ENCODE results near the gene FCER1G.
A peak's percentile ranks its signal among the peaks of the same experiment; 100 is the strongest.

FCER1G gene

GRCh38 chr1:161200421-161200991 lies 14.6 kb upstream of the FCER1G start:
- Mint-ChIP-seq H3K27me3 (no peaks in the 10 kb centered on the region), H3K9me3 (no peaks in the 10 kb centered on the region), H3K27ac (ENCODE audit: low read depth) (peak overlapping the region; percentile 96), H3K4me3 (peak overlapping the region; percentile 91), H3K4me1 (peaks cover 60% of the 10 kb centered on the region), H3K36me3 (ENCODE audit: insufficient read depth) (peaks cover 17% of the 10 kb centered on the region)
- DNase-seq (ENCODE audit: low spot score in 2 of 2), result no peak
- no peak for ATAC-seq (replicated peaks; ENCODE audit: extremely low read depth, poor library complexity, severe bottlenecking)

DNA sequence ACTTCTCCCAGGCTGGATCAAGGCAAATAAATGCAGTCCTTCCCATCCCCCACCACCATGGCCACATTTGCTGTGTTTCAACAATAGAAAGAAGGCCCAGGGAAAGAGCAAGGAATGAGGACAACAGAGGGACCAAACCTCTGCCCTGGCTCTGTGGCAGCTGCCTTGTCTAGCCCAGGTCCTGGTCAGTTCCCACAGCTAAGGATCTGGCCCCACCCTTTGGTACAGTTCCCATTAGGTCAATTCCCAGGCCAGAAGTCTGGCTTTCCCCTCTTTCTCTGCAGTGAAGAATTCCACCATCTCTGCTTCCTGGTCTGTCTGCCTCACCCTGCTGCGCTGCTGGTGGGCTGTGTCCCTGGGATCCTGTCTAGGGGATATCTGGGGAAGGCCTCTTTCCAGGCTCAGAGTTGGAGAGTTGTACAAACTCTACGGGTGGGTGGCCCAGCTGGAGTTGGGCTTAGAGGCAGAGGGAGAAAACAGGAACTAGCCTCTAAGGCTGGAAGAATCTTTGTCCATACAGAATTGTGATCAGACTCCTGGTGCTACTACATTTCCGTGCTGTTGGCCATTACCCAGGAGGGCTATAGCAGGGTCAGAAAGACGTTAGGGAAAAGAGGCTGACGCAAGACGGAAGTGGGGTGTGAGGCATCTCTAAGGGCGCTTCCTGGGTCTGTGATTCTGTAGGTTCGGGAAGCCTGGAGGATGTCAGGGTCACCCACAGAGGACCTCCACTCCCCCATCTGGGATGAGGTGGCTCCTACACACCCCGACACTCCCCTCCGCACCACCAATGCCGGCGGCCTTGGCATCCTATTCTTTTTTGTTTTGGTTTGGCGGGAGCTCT lies 13.9 kb upstream of the FCER1G start:
- Mint-ChIP-seq H3K4me3 (peak overlapping the region; percentile 91), H3K36me3 (ENCODE audit: insufficient read depth) (peaks cover 17% of the 10 kb centered on the region), H3K4me1 (peaks cover 60% of the 10 kb centered on the region), H3K9me3 (no peaks in the 10 kb centered on the region), H3K27me3 (no peaks in the 10 kb centered on the region), H3K27ac (ENCODE audit: low read depth) (peak overlapping the region; percentile 96)
- ATAC-seq (replicated peaks; ENCODE audit: extremely low read depth, poor library complexity, severe bottlenecking), result no peak
- DNase-seq (ENCODE audit: low spot score in 2 of 2), result no peak

DNA sequence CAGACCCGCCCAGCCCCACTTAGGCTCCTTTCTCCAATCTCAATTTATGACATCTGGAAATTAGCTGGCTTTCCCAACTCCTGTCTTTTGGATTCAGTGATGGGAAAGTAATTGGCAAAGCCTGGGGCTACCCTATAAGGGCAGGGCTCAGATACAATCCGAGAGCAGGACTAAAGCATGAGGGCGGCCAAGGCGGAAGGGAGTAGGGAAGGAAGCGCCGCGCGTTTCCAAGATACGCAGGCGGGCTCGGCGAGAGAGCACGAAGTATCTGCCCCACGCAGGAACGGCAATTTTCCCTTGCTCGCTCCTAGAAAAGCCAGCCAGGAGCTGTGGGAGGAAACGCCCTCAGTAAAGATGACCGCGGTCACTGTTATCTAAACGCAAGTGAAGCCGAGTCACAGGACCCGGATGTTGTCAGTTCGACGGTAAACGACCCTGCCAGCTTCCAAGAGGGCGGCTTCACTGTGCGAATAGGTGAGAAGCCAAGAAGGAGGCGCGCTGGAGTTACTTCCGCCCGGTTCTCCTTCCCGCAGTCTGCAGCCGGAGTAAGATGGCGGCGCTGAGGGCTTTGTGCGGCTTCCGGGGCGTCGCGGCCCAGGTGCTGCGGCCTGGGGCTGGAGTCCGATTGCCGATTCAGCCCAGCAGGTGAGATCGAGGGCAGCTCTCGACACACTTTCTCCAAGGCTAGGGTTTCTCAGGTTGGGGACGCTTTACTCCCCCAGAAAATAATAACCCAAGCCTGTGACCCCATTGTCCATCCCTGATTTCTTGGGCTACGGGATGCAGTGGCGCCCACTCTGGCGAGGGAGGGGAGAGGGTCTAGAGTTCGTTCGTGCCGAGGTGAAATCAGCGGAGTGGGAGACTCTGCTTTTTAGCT lies 13.0 kb upstream of the FCER1G start, which contains the start of gene NDUFS2:
NDUFS2 (plus strand) TSS at position 532 of the 877 bp plus-strand sequence; CDS start at position 551, 19 bp downstream.
- Mint-ChIP-seq H3K36me3 (ENCODE audit: insufficient read depth) (peaks cover 23% of the 10 kb centered on the region), H3K9me3 (no peaks in the 10 kb centered on the region), H3K27ac (ENCODE audit: low read depth) (peak within 1 kb of the TSS; percentile 96), H3K4me3 (peak within 1 kb of the TSS; percentile 91), H3K27me3 (no peaks in the 10 kb centered on the region), H3K4me1 (peaks cover 62% of the 10 kb centered on the region)
- peak; percentile 81 to 91 for DNase-seq (ENCODE audit: low spot score in 2 of 2)
- peak; percentile 100 for ATAC-seq (replicated peaks; ENCODE audit: extremely low read depth, poor library complexity, severe bottlenecking)

DNA sequence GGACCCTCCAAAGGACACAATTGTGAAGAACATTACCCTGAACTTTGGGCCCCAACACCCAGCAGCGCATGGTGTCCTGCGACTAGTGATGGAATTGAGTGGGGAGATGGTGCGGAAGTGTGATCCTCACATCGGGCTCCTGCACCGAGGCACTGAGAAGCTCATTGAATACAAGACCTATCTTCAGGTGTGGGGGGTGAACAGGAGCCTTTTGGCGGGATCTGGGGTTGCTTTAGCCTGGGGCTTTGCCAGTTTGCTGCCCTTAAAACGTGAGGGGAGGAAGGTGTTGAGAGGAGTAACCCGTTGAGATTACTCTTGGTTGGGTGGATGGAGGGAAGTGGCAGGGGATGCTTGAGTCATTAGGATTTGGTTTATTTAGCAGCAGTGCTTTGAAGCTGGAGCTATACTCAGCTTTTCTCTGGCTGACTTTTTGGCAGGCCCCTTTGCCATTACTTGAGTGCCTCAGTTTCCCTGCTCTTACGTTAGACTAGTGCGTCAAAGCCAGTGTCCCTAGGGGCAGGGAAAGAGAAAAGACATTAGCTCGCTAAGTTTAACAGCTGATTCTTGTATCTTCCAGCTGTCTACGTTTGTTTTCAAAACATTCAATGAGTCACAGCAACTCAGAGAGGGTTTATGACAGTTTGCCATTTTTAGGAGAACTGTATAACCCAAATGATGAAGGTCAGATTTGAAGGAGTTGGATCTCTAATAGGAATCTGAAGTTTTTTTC lies 8.5 kb upstream of the FCER1G start:
- Mint-ChIP-seq H3K36me3 (ENCODE audit: insufficient read depth) (peaks cover 60% of the 10 kb centered on the region), H3K27ac (ENCODE audit: low read depth) (no peak overlapping the region), H3K4me3 (no peak overlapping the region), H3K27me3 (no peaks in the 10 kb centered on the region), H3K4me1 (peaks cover 50% of the 10 kb centered on the region), H3K9me3 (no peaks in the 10 kb centered on the region)
- ATAC-seq (replicated peaks; ENCODE audit: extremely low read depth, poor library complexity, severe bottlenecking) (no peak), DNase-seq (ENCODE audit: low spot score in 2 of 2) (no peak)

DNA sequence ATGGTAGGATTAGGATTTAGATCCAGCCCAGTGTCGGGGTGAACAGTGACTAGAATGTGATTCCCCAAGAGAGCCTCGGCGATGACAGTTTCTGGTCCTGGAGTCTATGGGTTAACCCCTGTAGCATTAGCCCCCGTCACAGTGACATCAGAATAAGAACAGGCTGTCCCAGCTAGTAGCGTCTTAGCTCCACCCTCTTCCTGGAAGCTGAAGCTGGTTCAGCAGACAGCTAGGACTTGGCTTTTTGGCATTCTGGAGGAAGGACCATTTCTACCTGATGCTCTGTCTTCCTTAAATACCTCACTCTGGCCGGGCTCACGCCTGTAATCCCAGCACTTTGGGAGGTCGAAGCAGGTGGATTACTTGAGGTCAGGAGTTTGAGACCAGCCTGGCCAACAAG lies 7.9 kb upstream of the FCER1G start:
- Mint-ChIP-seq H3K36me3 (ENCODE audit: insufficient read depth) (peaks cover 62% of the 10 kb centered on the region), H3K9me3 (no peaks in the 10 kb centered on the region), H3K27me3 (no peaks in the 10 kb centered on the region), H3K4me3 (no peak overlapping the region), H3K27ac (ENCODE audit: low read depth) (no peak overlapping the region), H3K4me1 (peaks cover 44% of the 10 kb centered on the region)
- no peak for DNase-seq (ENCODE audit: low spot score in 2 of 2)
- no peak for ATAC-seq (replicated peaks; ENCODE audit: extremely low read depth, poor library complexity, severe bottlenecking)

DNA sequence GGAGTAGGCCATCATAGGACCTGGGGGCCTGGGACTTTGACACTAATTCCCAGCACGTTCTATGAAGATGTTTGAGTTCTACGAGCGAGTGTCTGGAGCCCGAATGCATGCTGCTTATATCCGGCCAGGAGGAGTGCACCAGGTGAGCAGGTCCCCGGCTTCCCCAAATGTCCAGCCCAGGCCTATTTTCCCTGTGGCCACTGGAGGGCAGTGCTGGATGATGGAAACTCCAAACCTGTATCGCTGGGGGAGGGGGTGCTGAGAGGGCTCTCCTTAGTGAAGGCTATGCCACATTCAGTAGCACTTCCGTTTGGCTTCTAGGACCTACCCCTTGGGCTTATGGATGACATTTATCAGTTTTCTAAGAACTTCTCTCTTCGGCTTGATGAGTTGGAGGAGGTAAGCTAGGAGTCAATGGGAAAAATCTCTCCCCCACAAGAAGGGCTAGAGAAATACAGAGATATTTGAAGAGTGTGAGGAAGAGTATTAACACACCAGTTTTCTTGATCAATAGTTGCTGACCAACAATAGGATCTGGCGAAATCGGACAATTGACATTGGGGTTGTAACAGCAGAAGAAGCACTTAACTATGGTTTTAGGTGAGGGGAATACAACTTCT lies 5.2 kb upstream of the FCER1G start:
- DNase-seq (ENCODE audit: low spot score in 2 of 2) (peak; percentile 46 to 55), ATAC-seq (replicated peaks; ENCODE audit: extremely low read depth, poor library complexity, severe bottlenecking) (peak; percentile 68)
- Mint-ChIP-seq H3K4me3 (no peak overlapping the region), H3K27ac (ENCODE audit: low read depth) (peak overlapping the region; percentile 30), H3K27me3 (no peaks in the 10 kb centered on the region), H3K36me3 (ENCODE audit: insufficient read depth) (peaks cover 76% of the 10 kb centered on the region), H3K9me3 (no peaks in the 10 kb centered on the region), H3K4me1 (peaks cover 27% of the 10 kb centered on the region)

DNA sequence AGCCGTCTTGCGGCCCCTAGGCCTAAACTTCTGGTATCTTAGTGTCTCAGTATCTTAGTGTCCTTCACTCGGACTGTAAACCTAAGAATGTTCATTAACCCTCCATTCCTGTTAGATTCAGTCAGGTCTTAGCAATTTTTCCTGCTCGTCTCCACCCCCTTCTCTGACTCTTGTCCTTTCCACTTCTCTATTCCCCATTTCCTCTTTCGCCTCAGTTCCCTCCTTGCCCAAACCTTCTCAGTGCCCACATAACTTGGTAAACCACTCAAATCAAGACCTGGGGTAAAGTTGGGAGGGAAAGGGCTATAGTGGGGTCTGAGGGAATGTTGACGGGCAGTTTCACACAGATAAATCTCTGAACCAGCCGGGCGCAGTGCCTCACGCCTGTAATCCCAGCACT lies 726 bp upstream of the FCER1G start:
- peaks cover 32% of the 10 kb centered on the region for H3K4me1 Mint-ChIP-seq
- no peak overlapping the region for H3K4me3 Mint-ChIP-seq
- DNase-seq (ENCODE audit: low spot score in 2 of 2) (no peak), ATAC-seq (replicated peaks; ENCODE audit: extremely low read depth, poor library complexity, severe bottlenecking) (no peak)
- H3K36me3 Mint-ChIP-seq (ENCODE audit: insufficient read depth), result peaks cover 55% of the 10 kb centered on the region
- H3K9me3 Mint-ChIP-seq, result no peaks in the 10 kb centered on the region
- no peaks in the 10 kb centered on the region for H3K27me3 Mint-ChIP-seq
- no peak overlapping the region for H3K27ac Mint-ChIP-seq (ENCODE audit: low read depth)

GRCh38 chr1:161216945-161217712 lies 2.0 kb downstream of the FCER1G start:
- Mint-ChIP-seq H3K36me3 (ENCODE audit: insufficient read depth) (peaks cover 30% of the 10 kb centered on the region), H3K27ac (ENCODE audit: low read depth) (peak overlapping the region; percentile 3), H3K4me3 (peak overlapping the region; percentile 21), H3K4me1 (peaks cover 24% of the 10 kb centered on the region), H3K27me3 (no peaks in the 10 kb centered on the region), H3K9me3 (no peaks in the 10 kb centered on the region)
- no peak for ATAC-seq (replicated peaks; ENCODE audit: extremely low read depth, poor library complexity, severe bottlenecking)
- DNase-seq (ENCODE audit: low spot score in 2 of 2), result no peak

GRCh38 chr1:161217831-161218230 lies 2.7 kb downstream of the FCER1G start:
- Mint-ChIP-seq H3K36me3 (ENCODE audit: insufficient read depth) (peaks cover 24% of the 10 kb centered on the region), H3K9me3 (no peaks in the 10 kb centered on the region), H3K4me3 (no peak overlapping the region), H3K4me1 (peaks cover 24% of the 10 kb centered on the region), H3K27ac (ENCODE audit: low read depth) (no peak overlapping the region), H3K27me3 (no peaks in the 10 kb centered on the region)
- DNase-seq (ENCODE audit: low spot score in 2 of 2) (no peak), ATAC-seq (replicated peaks; ENCODE audit: extremely low read depth, poor library complexity, severe bottlenecking) (no peak)

GRCh38 chr1:161218301-161219077 lies 3.4 kb downstream of the FCER1G start:
- H3K9me3 Mint-ChIP-seq, result no peaks in the 10 kb centered on the region
- no peaks in the 10 kb centered on the region for H3K27me3 Mint-ChIP-seq
- no peak overlapping the region for H3K4me3 Mint-ChIP-seq
- no peak for DNase-seq (ENCODE audit: low spot score in 2 of 2)
- no peak for ATAC-seq (replicated peaks; ENCODE audit: extremely low read depth, poor library complexity, severe bottlenecking)
- peaks cover 26% of the 10 kb centered on the region for H3K4me1 Mint-ChIP-seq
- H3K27ac Mint-ChIP-seq (ENCODE audit: low read depth), result peak overlapping the region; percentile 47
- peaks cover 18% of the 10 kb centered on the region for H3K36me3 Mint-ChIP-seq (ENCODE audit: insufficient read depth)
